Ascending aorta (tissue), 2 donors: Measurements from ENCODE around the gene PHKA2. TPM values are rescaled to one million over a fixed set of nuclear protein-coding genes. Genes with fewer than 3 reads are reported as not detected.

Source experiments
- DNase-seq, 2 donors: peaks; one replicate each; pipeline ENCODE4 v3.0.0-alpha.2; 2019; ENCODE audit warnings: low spot score in 2 of 2
- H3K27ac ChIP-seq, 2 donors: fragments of 200-600 bp; sonication (generic); one replicate each; pipeline ENCODE4 v1.5.1; 2016 to 2017; ENCODE audit warnings: mild to moderate bottlenecking in 1 of 2
- H3K27me3 ChIP-seq: fragments of 200-600 bp; sonication (generic); one replicate; pipeline ENCODE4 v1.5.1; 2017
- H3K36me3 ChIP-seq, 2 donors: fragments of 200-600 bp; sonication (generic); one replicate each; pipeline ENCODE4 v1.5.1; 2016
- H3K4me1 ChIP-seq, 2 donors: fragments of 200-600 bp; sonication (generic); one replicate each; pipeline ENCODE4 v1.5.1; 2016 to 2017; ENCODE audit warnings: mild to moderate bottlenecking in 1 of 2
- H3K4me3 ChIP-seq, 2 donors: fragments of 200-600 bp; sonication (generic); one replicate each; pipeline ENCODE4 v1.5.1; 2016 to 2017; ENCODE audit warnings: mild to moderate bottlenecking in 1 of 2
- H3K9me3 ChIP-seq, 2 donors: fragments of 200-600 bp; sonication (generic); one replicate each; pipeline ENCODE4 v1.5.1; 2016
- intact Hi-C: fragments of 100-400 bp; cut with DNase I; formaldehyde crosslinking; loops from one replicate; pipeline ENCODE4 v1.15.1; 2023
- total RNA-seq: library from RNA; depleted of rRNA; stranded (reverse); fragments of >200 nt; gene quantifications from one replicate; pipeline ENCODE4 v1.1.0, GENCODE V29; 2016
- TF ChIP-seq, protein P1 (sequence below), 3 experiments: fragments of 200-600 bp in 2 of 3; fragments of 450-650 bp in 1 of 3; sonication (generic) in 2 of 3; IDR thresholded peaks; one replicate each; pipeline ENCODE4 v1.5.1; 2016 to 2019; ENCODE audit warnings: antibody characterized with exemption in 3 of 3, mild to moderate bottlenecking in 1 of 3, moderate library complexity in 1 of 3

Gene PHKA2, protein sequence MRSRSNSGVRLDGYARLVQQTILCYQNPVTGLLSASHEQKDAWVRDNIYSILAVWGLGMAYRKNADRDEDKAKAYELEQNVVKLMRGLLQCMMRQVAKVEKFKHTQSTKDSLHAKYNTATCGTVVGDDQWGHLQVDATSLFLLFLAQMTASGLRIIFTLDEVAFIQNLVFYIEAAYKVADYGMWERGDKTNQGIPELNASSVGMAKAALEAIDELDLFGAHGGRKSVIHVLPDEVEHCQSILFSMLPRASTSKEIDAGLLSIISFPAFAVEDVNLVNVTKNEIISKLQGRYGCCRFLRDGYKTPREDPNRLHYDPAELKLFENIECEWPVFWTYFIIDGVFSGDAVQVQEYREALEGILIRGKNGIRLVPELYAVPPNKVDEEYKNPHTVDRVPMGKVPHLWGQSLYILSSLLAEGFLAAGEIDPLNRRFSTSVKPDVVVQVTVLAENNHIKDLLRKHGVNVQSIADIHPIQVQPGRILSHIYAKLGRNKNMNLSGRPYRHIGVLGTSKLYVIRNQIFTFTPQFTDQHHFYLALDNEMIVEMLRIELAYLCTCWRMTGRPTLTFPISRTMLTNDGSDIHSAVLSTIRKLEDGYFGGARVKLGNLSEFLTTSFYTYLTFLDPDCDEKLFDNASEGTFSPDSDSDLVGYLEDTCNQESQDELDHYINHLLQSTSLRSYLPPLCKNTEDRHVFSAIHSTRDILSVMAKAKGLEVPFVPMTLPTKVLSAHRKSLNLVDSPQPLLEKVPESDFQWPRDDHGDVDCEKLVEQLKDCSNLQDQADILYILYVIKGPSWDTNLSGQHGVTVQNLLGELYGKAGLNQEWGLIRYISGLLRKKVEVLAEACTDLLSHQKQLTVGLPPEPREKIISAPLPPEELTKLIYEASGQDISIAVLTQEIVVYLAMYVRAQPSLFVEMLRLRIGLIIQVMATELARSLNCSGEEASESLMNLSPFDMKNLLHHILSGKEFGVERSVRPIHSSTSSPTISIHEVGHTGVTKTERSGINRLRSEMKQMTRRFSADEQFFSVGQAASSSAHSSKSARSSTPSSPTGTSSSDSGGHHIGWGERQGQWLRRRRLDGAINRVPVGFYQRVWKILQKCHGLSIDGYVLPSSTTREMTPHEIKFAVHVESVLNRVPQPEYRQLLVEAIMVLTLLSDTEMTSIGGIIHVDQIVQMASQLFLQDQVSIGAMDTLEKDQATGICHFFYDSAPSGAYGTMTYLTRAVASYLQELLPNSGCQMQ
- 16.0 TPM for total RNA-seq

DNA sequence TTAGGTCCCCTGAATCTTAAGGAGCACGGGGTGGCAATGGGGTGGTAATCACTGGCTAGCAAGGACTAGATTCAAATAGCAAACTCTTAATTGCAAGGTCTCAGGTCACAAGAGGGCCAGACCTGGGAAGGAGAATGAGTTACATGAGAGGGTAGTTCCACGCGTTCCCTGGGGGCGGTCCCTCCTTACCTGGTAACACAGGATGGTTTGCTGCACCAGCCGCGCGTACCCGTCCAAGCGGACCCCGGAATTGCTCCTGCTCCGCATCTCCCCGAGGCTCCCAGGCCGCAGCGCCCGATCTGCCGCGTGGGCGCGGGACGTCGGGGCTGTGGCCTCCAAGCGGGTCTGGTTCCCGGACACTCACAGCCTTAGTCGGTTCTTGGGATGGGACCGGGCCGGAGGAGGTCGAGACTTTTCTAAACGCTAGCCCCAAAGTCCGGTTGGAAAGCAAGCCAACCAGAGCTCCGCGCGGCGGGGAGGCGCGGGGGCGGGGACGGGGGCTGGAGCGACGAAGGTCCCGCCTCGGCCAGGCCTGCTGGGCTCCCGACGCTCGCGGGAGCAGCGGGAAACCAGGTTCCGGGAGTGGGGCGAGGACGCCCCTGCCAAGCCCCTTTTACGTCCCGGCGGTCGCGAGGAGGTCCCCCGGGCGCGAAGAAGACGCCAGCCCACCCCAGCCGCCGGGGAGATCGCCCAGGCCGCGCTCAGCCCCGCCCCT is at the start of gene PHKA2:
Gene PHKA2 (minus strand): TSS at position 449 of the 715 bp plus-strand sequence. CDS start 182 bp downstream, at position 267.
- Histone ChIP-seq H3K27ac (peak within 1 kb of the TSS; percentile 74 to 85), H3K9me3 (no peaks in the 10 kb centered on the region), H3K36me3 (no peaks in the 10 kb centered on the region), H3K4me3 (peak within 1 kb of the TSS; percentile 68 to 73), H3K27me3 (no peaks in the 10 kb centered on the region), H3K4me1 (no peaks in the 10 kb centered on the region)
- peak in 1 of 2 donors; percentile 75 for DNase-seq
- intact Hi-C loops, result loop anchor here (1.0 to 10.0 kb wide), 3 partner anchors 359 to 589 kb away; partner anchors contain the start of genes CDKL5 and PDHA1
- TF ChIP-seq, protein P1, sequence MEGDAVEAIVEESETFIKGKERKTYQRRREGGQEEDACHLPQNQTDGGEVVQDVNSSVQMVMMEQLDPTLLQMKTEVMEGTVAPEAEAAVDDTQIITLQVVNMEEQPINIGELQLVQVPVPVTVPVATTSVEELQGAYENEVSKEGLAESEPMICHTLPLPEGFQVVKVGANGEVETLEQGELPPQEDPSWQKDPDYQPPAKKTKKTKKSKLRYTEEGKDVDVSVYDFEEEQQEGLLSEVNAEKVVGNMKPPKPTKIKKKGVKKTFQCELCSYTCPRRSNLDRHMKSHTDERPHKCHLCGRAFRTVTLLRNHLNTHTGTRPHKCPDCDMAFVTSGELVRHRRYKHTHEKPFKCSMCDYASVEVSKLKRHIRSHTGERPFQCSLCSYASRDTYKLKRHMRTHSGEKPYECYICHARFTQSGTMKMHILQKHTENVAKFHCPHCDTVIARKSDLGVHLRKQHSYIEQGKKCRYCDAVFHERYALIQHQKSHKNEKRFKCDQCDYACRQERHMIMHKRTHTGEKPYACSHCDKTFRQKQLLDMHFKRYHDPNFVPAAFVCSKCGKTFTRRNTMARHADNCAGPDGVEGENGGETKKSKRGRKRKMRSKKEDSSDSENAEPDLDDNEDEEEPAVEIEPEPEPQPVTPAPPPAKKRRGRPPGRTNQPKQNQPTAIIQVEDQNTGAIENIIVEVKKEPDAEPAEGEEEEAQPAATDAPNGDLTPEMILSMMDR (IDR thresholded peaks at IDR 0.05), result no peak

DNA sequence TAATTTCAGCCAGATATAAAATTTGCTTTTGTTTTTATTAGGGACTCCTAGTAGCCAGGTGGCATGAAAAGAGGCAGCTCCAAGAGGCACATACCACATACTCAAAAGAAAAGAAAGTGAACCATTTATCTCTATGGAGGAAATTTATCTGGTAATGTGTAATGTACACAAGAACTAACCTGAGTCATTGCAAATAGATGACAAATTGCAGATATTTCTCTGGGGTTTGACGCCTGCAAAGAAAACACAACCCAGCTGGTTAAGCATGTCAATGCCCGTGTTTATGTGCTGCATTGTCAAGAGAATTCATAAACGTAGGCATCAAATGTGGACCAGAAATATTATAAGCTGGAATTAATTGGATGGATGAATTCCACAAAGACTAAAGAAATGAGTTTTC is 46.9 kb upstream of the PHKA2 start:
- intact Hi-C loops, result no loop called here
- Histone ChIP-seq H3K27ac (no peak overlapping the region), H3K4me3 (no peak overlapping the region), H3K27me3 (no peaks in the 10 kb centered on the region), H3K4me1 (no peaks in the 10 kb centered on the region), H3K36me3 (no peaks in the 10 kb centered on the region), H3K9me3 (no peaks in the 10 kb centered on the region)
- DNase-seq, result no peak
- TF ChIP-seq, protein P1 (IDR thresholded peaks at IDR 0.05), result no peak

DNA sequence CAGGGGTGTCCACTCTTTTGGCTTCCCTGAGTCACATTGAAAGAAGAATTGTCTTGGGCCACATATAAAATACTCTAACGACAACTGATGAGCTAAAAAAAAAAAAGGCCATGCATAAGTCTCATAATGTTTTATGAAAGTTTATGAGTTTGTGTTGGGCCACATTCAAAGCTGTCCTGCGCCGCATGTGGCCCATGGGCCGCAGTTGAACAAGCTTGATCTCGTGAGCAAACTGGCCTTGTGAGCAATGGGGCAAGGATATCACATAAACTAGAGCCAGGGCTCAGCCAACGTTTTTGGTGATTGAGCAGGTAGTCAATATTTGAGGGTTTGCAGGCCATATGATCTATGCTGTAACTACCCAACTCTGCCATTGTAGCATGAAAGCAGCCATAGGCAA is 44.6 kb upstream of the PHKA2 start:
- no peaks in the 10 kb centered on the region for H3K27me3 ChIP-seq

DNA sequence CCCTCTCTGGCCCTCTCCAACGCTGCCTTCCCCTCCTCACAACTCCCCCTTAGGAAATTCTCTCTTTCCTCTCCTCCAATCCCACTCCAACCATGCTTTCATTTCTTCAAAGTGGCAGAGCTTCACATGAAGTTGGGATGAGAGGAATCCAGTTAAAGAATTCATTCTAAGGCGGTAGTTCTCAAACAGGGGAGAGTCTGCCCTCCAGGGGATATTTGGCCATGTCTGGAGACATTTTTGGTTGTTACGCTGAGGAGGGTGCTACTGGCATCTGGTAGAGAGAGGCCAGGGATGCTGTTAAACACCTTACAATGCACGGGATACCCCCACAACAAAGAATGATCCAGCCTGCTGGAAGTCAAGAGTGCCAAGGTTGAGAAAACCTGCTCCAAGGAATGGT is 40.5 kb upstream of the PHKA2 start:
- TF ChIP-seq, protein P1 (IDR thresholded peaks at IDR 0.05), result no peak
- no peaks in the 10 kb centered on the region for H3K4me1 ChIP-seq
- H3K27ac ChIP-seq, result no peak overlapping the region
- H3K27me3 ChIP-seq, result no peaks in the 10 kb centered on the region
- intact Hi-C loops, result no loop called here
- no peak overlapping the region for H3K4me3 ChIP-seq
- no peaks in the 10 kb centered on the region for H3K36me3 ChIP-seq
- no peaks in the 10 kb centered on the region for H3K9me3 ChIP-seq
- DNase-seq, result no peak

More for the DNA sequence above, 44.6 kb upstream of the PHKA2 start:
- DNase-seq, result no peak
- TF ChIP-seq, protein P1 (IDR thresholded peaks at IDR 0.05), result no peak
- Histone ChIP-seq H3K36me3 (no peaks in the 10 kb centered on the region), H3K4me3 (no peak overlapping the region), H3K9me3 (no peaks in the 10 kb centered on the region), H3K4me1 (no peaks in the 10 kb centered on the region), H3K27ac (no peak overlapping the region)
- intact Hi-C loops, result no loop called here

DNA sequence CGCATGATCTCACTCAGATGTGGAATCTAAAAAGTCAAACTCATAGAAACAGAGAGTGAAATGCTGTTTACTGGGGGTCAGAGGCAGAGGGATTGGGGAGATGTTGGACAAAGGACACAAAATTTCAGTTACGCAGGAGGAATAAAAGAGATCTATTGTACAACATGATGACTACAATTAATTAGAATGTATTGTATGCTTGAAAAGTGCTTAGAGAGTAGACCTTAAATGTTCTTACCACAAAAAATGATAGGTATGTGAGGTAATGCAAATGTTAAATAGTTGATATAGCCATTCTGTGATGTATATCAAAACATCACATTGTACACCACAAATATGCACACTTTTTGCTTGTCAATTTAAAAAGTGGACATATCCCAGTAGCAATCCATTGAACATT is 36.1 kb upstream of the PHKA2 start:
- H3K9me3 ChIP-seq, result no peaks in the 10 kb centered on the region
- intact Hi-C loops, result loop anchor here (10.0 kb wide), 1 partner anchor 315 kb away; no protein-coding TSS in a partner anchor
- TF ChIP-seq, protein P1 (IDR thresholded peaks at IDR 0.05), result no peak
- DNase-seq, result no peak
- H3K36me3 ChIP-seq, result no peaks in the 10 kb centered on the region
- no peaks in the 10 kb centered on the region for H3K27me3 ChIP-seq
- no peaks in the 10 kb centered on the region for H3K4me1 ChIP-seq
- H3K4me3 ChIP-seq, result no peak overlapping the region
- H3K27ac ChIP-seq, result no peak overlapping the region
